ENCODE data around the gene SSMEM1.

- TF ChIP-seq CTCF (IDR thresholded peaks at IDR 0.05; ENCODE audit: poor library complexity): no peak
- no peak for TF ChIP-seq EZH2 (IDR thresholded peaks at IDR 0.05; ENCODE audit: borderline replicate concordance)
- no peak for TF ChIP-seq EZH2phosphoT487 (IDR thresholded peaks at IDR 0.05; ENCODE audit: low read depth, severe bottlenecking, unreplicated experiment)
Observed at GRCh38 chr7:130180571-130181262, 26.9 kb upstream of the SSMEM1 start.
